CD4-positive, alpha-beta T cell (primary cell): ENCODE data around the gene NLRP5. TPM values are rescaled to one million over a fixed set of nuclear protein-coding genes. Genes with fewer than 3 reads are reported as not detected.

ENCODE experiments used
- ATAC-seq: fragments of 200-7000 bp; cut with Tn5 transposase; one replicate; pipeline ENCODE4 v1.10.0; 2022; ENCODE audit warnings: mild to moderate bottlenecking; ENCODE audit not compliant: poor library complexity
- CTCF ChIA-PET: fragments of 350-600 bp; sonication (Branson Sonifier 250); formaldehyde crosslinking; loops from one replicate; lab custom pipeline; 2021; ENCODE audit warnings: antibody characterized with exemption, inconsistent platforms; lab: Charles Lee
- POLR2A ChIA-PET: fragments of 350-600 bp; sonication (Branson Sonifier 250); formaldehyde crosslinking; loops from one replicate; lab custom pipeline; 2021; ENCODE audit warnings: antibody characterized with exemption, inconsistent platforms; lab: Charles Lee
- DNase-seq, 14 experiments: peaks; one replicate each; pipeline ENCODE4 v3.0.0-alpha.2; 2013 to 2020; ENCODE audit warnings: mixed read lengths in 2 of 14
- H3K27ac ChIP-seq, 2 donors: one replicate each; pipeline versions ENCODE4 v1.5.1 to v1.7.0; 2013; ENCODE audit warnings: low read length in 2 of 2, low read depth in 1 of 2, mild to moderate bottlenecking in 1 of 2
- H3K27me3 ChIP-seq, 2 experiments: 1 replicate in 1 of 2; 2 replicates in 1 of 2; pipeline versions ENCODE4 v1.6.1 to v1.7.0; 2013; ENCODE audit warnings: low read length in 2 of 2, control low read depth in 1 of 2, mild to moderate bottlenecking in 1 of 2, moderate library complexity in 1 of 2; ENCODE audit not compliant: insufficient read depth in 2 of 2, control insufficient read depth in 1 of 2
- H3K36me3 ChIP-seq: one replicate; pipeline ENCODE4 v1.6.1; 2013; ENCODE audit warnings: low read length, control low read depth; ENCODE audit not compliant: insufficient read depth
- H3K4me1 ChIP-seq: one replicate; pipeline ENCODE4 v1.6.1; 2013; ENCODE audit warnings: low read length, control low read depth; ENCODE audit not compliant: insufficient read depth
- H3K4me3 ChIP-seq: one replicate; pipeline ENCODE4 v1.5.1; 2013; ENCODE audit warnings: mild to moderate bottlenecking, low read length, moderate library complexity
- H3K9me3 ChIP-seq, 2 experiments: 1 replicate in 1 of 2; 2 replicates in 1 of 2; pipeline versions ENCODE4 v1.6.1 to v1.7.0; 2013; ENCODE audit warnings: low read length in 2 of 2, mild to moderate bottlenecking in 2 of 2, control low read depth in 1 of 2, moderate library complexity in 1 of 2; ENCODE audit not compliant: control insufficient read depth in 1 of 2, insufficient read depth in 1 of 2
- H3K27ac Mint-ChIP-seq: one replicate; pipeline ENCODE4 v1.8.0; 2020; ENCODE audit warnings: mixed read lengths
- H3K27me3 Mint-ChIP-seq: one replicate; pipeline ENCODE4 v1.8.0; 2021; ENCODE audit warnings: mixed read lengths
- H3K36me3 Mint-ChIP-seq: one replicate; pipeline ENCODE4 v1.8.0; 2021; ENCODE audit warnings: low read depth, mixed read lengths
- H3K4me1 Mint-ChIP-seq: one replicate; pipeline ENCODE4 v1.8.0; 2021; ENCODE audit warnings: low read depth, mixed read lengths
- H3K4me3 Mint-ChIP-seq: one replicate; pipeline ENCODE4 v1.8.0; 2020; ENCODE audit warnings: mild to moderate bottlenecking, mixed read lengths
- H3K9me3 Mint-ChIP-seq: one replicate; pipeline ENCODE4 v1.8.0; 2020; ENCODE audit warnings: mixed read lengths
- CTCF ChIP-seq: fragments of 200-600 bp; IDR thresholded peaks from one replicate; pipeline ENCODE4 v1.8.0; 2022; ENCODE audit warnings: antibody characterized with exemption, mild to moderate bottlenecking
- intact Hi-C, 2 experiments: fragments of 100-400 bp; cut with DNase I in 1 of 2; cut with micrococcal nuclease in 1 of 2; formaldehyde crosslinking; loops; one replicate each; pipeline versions ENCODE4 v1.15.1 to v1.9.0; 2023 to 2025; cut with DNase I, micrococcal nuclease
- total RNA-seq, 174 experiments: library from RNA in 2 of 174; stranded (reverse) in 2 of 174; gene quantifications; one replicate each; pipeline ENCODE4 v1.2.3 and lab custom pipeline; 2021 to 2026

Gene NLRP5
- total RNA-seq, 2 experiments from 2014 or later = not detected

GRCh38 chr19:56106993-56107392, 120.4 kb downstream of the NLRP5 start:
- Histone ChIP-seq H3K9me3 (no peaks in the 10 kb centered on the region), H3K27me3 (no peaks in the 10 kb centered on the region), H3K4me1 (peaks cover 59% of the 10 kb centered on the region), H3K36me3 (peaks cover 21% of the 10 kb centered on the region), H3K27ac (no peak overlapping the region), H3K4me3 (no peak overlapping the region)
- Mint-ChIP-seq H3K4me3 (no peak overlapping the region), H3K9me3 (no peaks in the 10 kb centered on the region), H3K27ac (no peak overlapping the region), H3K4me1 (peaks cover 51% of the 10 kb centered on the region), H3K36me3 (peaks cover 9% of the 10 kb centered on the region), H3K27me3 (no peaks in the 10 kb centered on the region)
- no peak for TF ChIP-seq CTCF
- POLR2A ChIA-PET = no interaction called here
- CTCF ChIA-PET = no interaction called here
- intact Hi-C loops = loop anchor here in 1 of 2 experiments (5.0 kb wide), 1 partner anchor 35 kb away; the partner anchor contains the start of gene ZNF444
- ATAC-seq = no peak
- no peak for DNase-seq

DNA sequence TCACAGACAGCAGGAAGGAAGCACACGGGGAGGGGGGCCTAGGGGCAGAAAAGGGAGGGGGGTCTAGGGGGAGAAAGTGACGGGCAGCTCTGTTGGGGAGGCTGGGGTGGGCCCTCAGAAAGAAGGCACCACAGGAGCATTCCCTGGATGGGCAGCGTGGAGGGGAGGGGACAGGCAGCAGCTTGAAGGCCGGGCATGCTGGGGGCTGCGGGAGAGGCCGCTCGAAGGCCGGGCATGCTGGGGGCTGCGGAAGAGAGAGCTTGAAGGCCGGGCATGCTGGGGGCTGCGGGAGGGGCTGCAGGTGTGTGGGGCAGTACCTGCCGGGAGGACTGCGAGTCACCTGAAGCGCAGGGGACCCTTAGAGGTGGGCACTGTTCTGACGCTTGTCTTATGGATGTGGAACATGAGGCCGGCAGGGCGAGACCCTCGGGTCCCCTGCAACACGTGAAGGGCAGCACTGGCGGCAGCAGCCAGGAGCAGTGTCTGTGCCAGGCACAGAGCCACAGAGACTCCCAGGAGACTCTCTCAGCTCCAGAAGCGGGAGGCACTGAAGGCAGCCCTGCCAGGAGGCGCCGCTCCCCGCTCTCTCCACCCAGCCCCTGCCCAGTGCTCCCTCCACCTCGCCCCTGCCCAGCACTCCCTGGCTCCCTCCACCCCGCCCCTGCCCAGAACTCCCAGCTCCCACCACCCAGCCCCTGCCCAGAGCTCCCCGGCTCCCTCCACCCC, 121.2 kb downstream of the NLRP5 start:
- Histone ChIP-seq H3K36me3 (peaks cover 13% of the 10 kb centered on the region), H3K4me3 (no peak overlapping the region), H3K4me1 (peaks cover 66% of the 10 kb centered on the region), H3K9me3 (no peaks in the 10 kb centered on the region), H3K27ac (no peak overlapping the region), H3K27me3 (no peaks in the 10 kb centered on the region)
- intact Hi-C loops = loop anchor here in 1 of 2 experiments (5.0 kb wide), 1 partner anchor 35 kb away; the partner anchor contains the start of gene ZNF444
- H3K36me3 Mint-ChIP-seq = peaks cover 9% of the 10 kb centered on the region
- no peaks in the 10 kb centered on the region for H3K27me3 Mint-ChIP-seq
- H3K4me1 Mint-ChIP-seq = peaks cover 59% of the 10 kb centered on the region
- POLR2A ChIA-PET = no interaction called here
- no peak overlapping the region for H3K4me3 Mint-ChIP-seq
- no peak for TF ChIP-seq CTCF
- no peak overlapping the region for H3K27ac Mint-ChIP-seq
- H3K9me3 Mint-ChIP-seq = no peaks in the 10 kb centered on the region
- CTCF ChIA-PET = no interaction called here
- no peak for ATAC-seq
- no peak for DNase-seq

- peaks cover 68% of the 10 kb centered on the region for H3K4me1 Mint-ChIP-seq
- peaks cover 6% of the 10 kb centered on the region for H3K36me3 ChIP-seq
- ATAC-seq = no peak
- H3K27ac Mint-ChIP-seq = no peak overlapping the region
- no peak overlapping the region for H3K27ac ChIP-seq
- H3K9me3 Mint-ChIP-seq = no peaks in the 10 kb centered on the region
- no peak for DNase-seq
- peaks cover 9% of the 10 kb centered on the region for H3K36me3 Mint-ChIP-seq
- H3K4me3 ChIP-seq = no peak overlapping the region
- H3K4me3 Mint-ChIP-seq = no peak overlapping the region
- intact Hi-C loops = loop anchor here in 1 of 2 experiments (5.0 kb wide), 1 partner anchor 34 kb away; the partner anchor contains the start of gene ZNF444
- no peaks in the 10 kb centered on the region for H3K27me3 ChIP-seq
- no peak for TF ChIP-seq CTCF
- POLR2A ChIA-PET = no interaction called here
- H3K9me3 ChIP-seq = no peaks in the 10 kb centered on the region
- CTCF ChIA-PET = no interaction called here
- H3K4me1 ChIP-seq = peaks cover 68% of the 10 kb centered on the region
- no peaks in the 10 kb centered on the region for H3K27me3 Mint-ChIP-seq
Measured at GRCh38 chr19:56108447-56109195, 122.0 kb downstream of the NLRP5 start.
